Astrocyte of the hippocampus (primary cell): ENCODE measurements around the gene HOMER2.

Experiments
- DNase-seq: peaks from one replicate; pipeline ENCODE4 v3.0.0; 2011; ENCODE audit warnings: low read depth, low spot score

The HOMER2 gene

DNA sequence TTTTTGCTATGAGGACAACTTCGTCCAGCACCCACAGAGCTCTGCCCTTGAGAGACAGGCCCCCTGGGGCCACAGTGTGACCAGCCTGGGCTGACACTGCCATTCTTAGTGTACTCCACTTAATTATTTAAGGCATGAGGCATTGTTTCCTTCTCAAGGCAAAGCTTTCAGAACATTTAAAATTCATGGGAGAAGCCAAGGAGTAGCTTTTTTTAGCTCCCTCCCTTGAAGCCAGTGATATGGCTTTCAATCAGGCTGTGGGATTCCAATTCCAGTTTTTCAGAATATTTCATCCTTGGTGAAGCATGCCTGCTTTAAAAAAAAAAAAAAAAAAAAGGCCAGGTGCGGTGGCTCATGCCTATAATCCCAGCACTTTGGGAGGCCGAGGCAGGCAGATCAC, 21.3 kb downstream of the HOMER2 start:
- peak; percentile 37 for DNase-seq

DNA sequence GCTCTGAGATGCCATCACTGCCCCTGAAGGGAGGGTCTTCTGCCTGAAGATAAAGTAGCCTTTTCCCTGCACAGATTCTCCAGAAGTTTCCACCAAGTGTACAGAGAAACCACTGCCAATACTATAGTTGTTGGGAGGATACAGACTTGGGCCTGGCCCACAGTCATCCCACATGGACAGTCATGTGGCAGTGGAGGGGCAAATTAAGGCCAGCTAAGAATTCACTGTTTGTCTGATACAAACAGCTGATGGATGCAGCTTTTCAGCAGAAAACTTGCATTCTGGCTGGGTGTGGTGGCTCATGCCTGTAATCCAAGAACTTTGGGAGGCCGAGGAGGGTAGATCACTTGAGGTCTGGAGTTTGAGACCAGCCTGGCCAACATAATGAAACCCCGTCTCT, 22.1 kb downstream of the HOMER2 start:
- no peak for DNase-seq

DNA sequence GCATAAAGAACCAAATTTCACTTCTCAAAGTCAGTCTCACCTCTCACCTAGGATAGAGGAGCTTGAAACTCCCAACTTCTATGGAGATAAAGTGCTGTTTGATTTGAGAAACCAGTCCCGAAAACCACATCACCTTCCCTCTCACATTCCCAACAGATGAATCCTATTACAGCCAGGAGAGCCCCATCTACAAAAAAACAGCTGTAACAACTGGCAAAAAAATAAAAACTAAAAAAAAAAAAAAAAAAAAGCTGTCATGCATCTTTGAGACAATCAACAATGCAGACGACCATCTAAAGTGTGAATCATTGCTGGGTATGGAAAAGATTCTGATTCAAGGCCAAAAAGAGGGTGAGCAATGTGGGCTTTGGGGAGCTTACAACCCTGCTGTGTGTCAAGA, 23.8 kb downstream of the HOMER2 start:
- DNase-seq, result no peak

DNA sequence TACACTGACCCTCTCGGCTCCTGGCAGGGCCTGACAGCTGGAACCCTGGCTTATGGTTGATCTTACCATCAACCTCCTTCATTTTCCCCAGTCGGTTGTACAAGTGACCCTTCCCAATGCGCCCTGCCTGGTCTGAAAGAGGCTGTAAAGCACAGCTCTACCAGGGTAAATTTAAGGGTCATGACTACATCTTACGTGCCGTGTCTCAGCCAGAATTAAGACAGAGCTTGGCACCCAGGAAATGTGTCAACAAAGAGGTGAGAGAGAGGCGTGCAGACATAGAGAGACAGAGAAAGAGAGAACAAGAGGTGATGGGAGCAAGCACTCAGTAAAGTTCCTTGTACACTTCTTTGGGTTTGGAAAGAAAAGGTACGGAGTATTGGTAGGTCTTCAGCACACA, 28.8 kb downstream of the HOMER2 start:
- DNase-seq, result no peak

DNA sequence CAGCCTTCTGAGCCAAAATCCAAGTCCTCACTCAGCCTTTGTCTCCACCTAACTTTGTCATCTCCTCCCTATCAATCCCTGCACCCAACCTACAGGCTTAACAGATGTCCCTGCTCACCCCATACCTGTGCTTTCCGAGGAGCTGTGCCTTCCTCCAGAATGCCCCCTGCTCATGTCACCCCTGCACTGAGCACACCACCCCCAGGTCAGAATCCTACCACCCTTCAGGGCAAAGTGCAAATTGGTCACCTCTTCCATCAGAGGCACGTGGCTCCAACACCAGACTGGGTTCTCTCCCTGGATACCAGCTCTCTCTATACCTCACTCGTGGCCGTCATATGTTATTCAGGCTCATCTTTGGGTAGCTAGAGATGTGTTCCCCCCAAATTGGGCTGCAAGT, 29.8 kb downstream of the HOMER2 start:
- DNase-seq, result no peak

DNA sequence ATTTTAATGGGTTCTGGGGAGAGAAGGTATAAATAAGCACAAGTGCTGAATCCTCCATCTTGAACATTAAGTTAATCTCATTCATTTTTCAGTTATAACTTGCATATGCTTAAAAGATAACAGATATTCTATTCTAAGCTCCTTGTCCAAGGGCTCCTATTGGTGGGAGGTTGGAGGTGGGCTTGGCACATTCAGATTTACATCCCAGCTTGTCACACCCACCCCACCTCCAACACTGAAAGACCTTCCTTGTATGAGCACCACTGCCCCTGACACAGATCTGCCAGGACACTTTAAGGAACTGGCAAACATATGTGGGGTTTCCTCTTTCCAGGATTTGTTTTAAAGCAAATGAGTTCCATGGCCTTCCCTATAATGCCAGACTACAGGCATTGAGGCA, 30.6 kb downstream of the HOMER2 start:
- DNase-seq, result no peak

DNA sequence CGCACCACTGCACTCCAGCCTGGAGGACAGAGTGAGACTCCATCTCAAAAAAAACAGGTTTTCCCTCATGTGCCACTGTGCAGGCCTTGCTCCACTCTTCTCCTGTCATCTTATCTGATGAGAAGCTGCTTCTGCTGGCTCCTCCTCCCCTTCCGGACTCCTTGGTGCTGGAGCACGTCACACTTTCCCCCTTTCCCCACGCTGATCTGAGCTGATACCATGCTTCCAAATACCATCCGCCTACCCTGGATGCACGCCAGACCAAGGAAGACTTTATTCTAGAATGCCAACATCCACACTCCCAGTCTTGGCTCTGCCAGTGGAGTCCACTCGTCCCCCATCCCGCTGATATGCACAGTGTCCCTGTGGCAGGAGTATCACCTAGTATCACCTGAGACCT, 31.3 kb downstream of the HOMER2 start:
- no peak for DNase-seq

DNA sequence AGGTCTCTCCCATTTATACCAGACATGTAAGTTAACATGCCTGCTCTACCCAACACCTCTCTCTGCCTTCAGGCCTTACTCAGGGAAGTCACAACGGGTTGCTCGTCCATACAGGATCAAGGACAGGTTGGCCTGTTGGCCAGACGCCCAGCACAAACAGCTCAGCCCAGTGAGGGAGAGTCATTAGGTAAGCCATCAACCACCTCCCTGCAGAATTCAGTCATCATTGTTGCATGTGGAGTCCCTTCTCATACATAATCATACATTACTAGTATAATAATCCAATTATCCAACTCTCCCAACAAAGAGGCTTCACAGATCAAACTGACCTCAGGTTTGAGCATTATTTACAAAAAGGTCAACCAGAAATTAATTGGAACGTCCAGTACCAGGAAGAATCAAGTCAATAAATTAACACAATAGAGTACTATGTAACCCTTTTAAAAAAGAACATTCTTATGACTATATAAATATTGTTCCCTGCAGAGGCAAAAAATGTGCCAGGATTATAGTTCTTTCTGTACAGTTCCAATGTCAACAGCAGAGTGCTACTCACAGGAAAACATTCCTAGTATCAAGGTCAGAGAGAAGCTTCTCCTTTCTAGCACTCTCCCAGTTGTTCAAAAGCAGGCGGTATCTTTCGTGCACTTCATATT, 33.2 kb downstream of the HOMER2 start:
- DNase-seq, result peak; percentile 47

DNA sequence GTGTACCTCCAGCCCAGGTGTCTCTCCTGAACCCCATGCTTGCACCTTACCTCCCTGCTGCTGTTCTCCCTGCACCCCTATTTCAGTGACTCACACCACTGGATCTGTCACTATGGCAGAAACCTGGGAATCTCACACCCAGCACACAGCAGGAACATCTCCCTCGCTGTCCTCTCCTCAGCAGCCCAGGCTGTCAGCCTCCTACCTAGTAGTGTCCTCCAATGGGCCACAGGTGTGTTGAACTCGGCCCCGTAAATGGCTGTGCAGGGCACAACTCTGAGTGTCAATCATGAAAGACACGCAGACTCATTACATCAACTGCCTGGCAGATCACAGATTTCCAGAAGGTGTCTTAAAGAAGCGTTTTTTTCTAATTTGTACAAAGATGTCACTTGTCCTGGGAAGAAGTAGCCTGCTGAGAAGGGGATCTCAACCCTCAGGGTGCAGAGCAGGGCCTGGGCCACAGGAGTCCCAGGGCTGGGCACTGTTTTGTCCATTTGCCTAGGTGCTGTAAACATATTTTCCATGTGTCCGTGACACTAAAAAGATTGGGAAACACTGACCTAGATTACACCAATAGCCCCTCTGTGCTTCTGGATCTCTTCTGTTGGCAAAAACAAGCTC, 33.8 kb downstream of the HOMER2 start:
- DNase-seq, result no peak

DNA sequence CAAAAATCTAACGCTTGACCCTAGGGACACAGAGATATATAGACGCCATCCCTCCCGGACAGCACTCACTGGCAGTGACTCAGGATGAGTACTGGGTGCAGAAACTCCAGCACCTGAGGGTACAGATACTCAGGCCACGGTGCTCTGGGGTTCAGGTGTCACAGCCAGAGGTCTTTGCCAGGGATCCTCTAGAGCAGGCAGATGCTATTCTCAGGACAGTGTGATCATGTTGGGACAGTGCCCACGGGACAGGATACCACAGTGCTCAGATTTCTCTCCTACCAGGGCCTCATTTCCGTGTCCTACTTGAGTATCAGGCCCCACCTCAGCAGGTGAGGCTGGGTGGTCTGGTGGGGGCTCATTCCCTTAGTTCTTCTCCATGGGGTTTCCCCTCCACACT, 34.4 kb downstream of the HOMER2 start:
- no peak for DNase-seq

DNA sequence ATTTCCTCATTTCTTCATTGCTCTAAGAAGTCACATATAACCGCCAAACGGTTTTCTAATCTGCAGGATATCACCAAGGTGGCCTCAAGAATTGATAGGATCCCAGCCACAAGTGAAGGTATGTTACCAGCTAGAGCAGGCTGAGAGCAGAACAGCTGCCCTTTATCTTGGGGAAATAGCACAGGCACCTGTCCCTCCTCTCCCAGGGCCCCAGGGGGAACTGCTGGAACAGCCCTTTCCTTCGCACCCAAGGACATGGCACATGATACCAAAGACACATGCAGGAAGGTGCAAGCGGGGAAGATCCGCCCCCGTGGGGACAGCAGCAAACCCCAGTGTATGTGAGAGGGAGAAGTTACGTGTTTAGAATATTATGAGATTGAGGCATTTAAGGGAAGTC, 35.3 kb downstream of the HOMER2 start:
- DNase-seq, result no peak

DNA sequence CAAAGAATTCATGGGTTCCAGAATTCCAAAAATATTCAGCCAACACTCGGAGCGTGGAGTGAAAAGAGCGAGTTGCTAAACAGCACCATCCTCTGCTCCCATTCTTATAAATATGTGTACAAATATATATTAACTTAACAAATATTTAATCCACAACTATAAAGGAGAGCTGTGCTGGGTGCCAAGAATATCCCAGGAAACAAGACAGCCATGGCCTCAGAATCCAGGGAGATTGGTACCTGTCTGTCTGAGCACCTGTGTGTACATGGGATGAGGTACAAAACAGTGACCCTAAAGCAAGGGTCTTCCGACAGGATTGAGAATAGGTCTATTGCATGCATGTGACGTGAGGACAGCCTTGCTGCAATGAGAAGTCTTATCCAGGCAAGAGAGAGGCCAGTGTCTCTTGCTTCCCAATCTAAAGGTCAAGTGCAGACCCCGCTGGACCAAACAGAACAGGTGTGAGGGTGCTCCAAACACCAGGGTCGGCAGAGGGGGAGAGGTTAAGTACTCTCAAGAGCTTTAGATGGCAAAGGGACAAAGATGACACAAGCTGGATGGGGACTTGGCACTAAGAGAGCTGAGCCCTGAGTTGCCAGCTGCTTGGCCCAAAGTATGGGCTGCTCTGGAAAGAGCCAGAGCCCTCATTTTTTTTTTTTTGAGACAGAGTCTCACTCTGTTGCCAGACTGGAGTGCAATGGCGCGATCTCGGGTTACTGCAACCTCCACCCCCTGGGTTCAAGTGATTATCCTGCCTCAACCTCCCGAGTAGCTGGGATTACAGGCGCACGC, 36.2 kb downstream of the HOMER2 start:
- DNase-seq, result no peak

DNA sequence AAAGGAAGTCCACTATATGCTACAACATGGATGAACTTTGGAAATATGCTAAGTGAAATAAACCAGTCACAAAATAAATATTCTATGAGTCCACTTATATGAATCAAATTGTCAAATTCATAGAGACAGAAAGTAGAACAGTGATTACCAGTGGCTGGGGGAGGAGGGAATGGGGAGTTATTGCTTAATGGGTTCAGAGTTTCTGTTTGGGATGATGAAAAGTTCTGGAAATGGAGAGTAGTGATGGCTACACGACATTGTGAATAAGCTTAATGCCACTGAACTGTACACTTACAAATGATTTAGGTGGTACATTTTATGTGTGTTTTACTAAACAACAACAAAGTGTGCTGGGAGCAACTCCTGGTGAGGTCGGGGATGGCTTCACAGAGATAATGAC, 38.1 kb downstream of the HOMER2 start:
- DNase-seq, result no peak

DNA sequence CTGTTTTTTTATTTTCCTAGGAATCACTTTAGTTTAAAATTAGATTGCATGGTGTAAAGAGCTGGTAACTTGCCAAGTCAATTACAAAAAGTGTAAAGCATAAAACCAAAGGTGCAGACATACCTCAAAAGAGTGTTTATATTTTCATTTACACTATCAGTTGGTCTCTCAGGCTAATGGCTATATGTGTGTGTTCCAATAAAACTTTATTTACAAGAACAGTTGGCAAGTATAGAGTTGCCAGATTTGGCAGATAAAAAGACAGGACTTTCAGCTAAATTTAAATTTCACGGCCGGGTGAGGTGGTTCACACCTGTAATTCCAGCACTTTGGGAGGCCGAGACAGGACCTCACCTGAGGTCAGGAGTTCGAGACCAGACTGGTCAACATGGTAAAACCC, 41.1 kb downstream of the HOMER2 start:
- DNase-seq, result no peak

DNA sequence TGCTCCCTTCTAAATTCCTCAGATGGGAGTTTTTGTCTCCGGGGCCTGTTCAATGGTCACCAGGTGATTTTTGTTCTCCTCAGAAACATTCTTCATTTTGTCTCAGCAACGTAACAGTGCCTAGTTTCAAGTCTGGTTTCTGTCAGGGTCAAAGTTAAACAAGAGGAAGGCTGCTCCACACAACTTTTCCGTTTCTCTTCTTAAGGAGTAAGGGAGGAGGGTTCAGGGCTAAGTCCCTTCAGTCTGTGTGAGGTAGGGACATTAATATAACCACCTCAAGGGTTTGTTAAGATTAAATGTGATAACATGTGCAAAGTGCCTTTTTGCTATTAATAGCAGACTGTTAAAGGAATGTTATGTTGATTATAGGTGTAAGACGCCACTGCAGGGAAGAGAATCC, 41.8 kb downstream of the HOMER2 start:
- no peak for DNase-seq

DNA sequence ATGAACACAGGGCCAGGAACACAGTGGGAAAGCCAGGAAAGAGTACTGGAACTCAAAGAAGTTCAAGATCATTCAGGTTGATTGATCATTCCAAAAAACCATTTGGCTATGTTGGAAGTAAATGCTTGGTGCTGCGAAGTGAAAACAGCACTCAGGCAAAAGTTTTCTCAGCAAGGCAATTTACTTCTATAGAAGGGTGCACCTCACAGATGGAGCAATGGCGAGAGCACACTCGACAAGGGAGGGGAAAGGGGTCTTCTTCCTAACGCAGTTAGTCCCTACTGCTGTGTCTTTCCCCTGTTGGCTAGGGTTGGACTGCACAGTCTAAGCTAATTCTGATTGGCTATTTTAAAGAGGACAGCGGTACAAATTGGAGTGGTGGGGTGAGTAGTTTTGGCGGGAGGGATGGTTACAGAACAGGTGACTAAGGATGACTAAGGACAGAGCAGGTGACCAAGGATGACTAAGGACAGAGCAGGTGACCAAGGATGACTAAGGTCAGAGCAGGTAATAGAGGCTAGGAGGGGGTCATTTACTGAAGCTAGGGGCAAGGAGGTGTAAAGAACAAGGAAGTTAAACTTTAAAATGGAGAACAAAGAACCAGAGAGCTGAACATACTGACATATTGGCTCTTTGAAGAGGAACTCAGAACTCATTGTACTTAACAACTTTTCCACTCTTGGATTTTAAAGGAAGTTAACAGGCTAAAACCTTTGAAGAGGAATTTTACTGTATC, 43.3 kb downstream of the HOMER2 start:
- DNase-seq, result no peak

DNA sequence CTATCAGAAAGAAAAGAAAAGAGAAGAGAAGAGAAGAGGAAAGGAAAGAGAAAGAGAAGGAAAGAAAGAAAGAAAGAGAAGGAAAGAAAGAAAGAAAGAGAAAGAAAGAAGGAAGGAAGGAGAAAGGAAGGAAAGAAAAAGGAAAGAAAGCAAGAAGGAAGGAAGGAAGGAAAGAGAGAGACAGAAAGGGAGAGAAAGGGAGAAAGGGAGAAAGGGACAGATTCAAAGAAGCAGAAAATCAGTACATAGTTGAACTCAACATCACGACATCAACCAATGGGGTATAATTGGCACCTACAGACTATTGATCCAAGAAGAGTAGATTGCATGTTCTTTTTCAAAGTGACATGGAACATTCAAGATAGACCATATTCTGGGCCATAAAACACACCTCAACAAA, 45.2 kb downstream of the HOMER2 start:
- no peak for DNase-seq

DNA sequence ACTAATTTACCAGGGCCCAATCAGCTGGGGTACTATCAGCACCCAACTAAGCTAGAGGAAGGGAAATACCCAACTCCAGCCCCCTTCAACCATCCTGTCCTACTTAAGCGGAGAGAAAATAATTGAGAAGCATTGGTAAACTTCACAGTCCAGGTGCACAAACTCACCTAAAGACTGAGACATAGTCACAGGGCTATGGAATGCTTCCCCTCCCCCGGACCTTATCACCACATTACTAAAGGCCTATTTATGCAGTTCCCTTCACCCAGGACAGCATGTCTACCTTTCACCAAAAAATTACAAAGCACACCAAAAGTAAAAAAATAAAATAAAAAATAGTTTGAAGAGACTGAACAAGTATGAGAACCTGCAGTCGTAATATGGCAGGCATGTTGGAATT, 47.9 kb downstream of the HOMER2 start:
- no peak for DNase-seq

DNA sequence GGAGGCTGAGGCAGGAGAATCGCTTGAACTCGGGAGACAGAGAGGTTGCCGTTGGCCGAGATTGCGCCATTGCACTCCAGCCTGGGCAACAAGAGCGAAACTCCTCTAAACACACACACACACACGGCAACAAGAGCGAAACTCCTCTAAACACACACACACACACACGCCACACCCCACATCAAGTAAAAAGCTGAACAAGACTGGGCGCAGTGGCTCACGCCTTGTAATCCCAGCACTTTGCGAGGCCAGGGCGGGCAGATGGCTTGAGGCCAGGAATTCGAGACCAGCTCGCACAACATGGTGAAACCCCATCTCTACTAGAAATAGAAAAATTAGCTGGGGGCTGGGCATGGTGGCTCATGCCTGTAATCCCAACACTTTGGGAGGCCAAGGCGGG, 49.0 kb downstream of the HOMER2 start:
- no peak for DNase-seq

DNA sequence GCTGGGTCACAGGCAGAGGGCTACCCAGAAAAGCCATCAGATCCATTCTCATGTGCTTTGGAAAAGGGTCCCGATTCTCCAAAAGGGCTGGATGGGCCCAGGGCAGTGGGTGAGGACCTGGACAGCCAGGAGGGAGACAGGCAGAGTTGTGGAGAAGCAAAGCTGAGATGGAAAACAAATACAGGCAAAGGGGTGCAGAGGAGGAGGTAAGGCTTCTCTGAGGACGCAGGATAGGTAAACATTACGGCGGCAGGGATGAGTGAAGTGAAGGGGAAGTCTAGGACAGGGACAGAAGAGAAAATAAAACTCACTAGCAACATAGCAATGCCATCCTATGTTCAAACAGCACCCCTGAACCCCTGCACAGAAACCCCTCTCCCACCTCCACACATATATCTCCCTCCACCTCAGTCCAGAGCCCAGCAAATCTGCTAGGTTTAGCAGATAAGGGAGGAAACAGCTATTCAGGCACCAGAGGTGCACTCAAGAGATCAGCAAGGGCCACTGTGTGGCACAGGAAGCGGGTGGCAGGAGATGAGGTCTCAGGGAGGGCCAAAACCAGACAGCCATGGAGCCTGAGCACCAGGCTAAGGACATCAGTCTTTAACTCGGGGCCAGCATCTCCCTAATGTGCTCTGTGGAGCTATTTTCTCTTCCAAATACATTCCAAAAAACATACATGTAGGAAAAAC, 51.3 kb downstream of the HOMER2 start:
- DNase-seq, result no peak

DNA sequence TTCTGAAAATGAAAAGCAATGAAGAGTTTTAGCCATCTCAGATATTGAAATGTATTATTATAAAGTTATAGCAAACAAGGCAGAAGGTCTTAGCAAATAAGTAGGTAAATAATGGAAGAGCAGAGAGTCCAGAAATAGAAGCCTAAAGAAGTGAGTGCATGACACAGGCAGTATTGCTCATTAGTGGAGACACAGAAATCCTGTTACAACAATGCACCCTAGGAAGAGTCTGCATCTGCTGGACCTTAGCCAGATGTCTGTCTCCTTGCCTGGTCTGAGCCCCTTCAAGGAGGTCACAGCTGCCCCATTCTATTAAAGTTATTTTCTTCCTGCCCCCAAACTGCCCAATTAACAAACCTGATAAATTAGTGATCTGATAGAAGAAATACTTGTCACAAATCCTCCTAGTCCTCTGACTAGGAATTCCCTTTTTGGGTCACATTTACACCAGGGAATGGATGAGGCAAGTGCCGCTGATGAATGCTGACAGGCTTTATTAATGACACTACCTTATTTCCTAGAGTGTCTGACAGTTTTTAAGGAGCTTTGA, 51.9 kb downstream of the HOMER2 start:
- peak; percentile 14 for DNase-seq

DNA sequence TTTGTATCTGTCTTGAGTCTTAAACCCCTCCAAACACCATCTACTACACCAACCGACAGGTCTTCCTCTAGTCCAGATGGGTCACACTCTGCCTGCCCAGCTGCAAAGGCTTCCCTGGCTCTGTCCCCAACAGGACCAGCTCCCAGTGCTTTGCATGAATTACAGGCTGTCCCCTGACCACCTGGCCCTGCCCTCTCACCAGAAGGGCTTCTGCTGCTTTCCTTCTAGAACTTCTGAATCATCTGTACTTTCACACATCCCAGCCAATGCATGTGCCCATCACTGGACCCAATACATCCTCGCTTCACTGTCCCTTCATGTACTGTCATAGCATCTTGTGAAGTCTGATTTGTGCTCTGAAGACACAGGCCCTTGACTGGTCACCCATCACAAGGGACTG, 53.6 kb downstream of the HOMER2 start:
- DNase-seq, result no peak
